A549 (cell line): ENCODE data around the gene FBXO38. TPM values are rescaled to one million over a fixed set of nuclear protein-coding genes. Genes with fewer than 3 reads are reported as not detected.

ENCODE experiments used
- ATAC-seq, 2 experiments: fragments of 200-7000 bp in 1 of 2; fragments of >200 bp in 1 of 2; cut with Nextera tagmentation in 1 of 2; cut with Tn5 transposase in 1 of 2; 3 replicates each; pipeline versions ENCODE4 v1.8.0 to v1.9.1; 2018 to 2020; ENCODE audit warnings: mild to moderate bottlenecking in 1 of 2, moderate library complexity in 1 of 2
- CTCF ChIA-PET: fragments of 300-600 bp; sonication (Branson Sonifier 250); formaldehyde crosslinking; extraction: SDS; loops from one replicate; lab custom pipeline; 2021; ENCODE audit warnings: antibody characterized with exemption, inconsistent platforms; lab: Yijun Ruan, JAX
- POLR2A ChIA-PET: fragments of 350-600 bp; formaldehyde crosslinking; extraction: SDS; loops from one replicate; lab custom pipeline; 2021; ENCODE audit warnings: antibody characterized with exemption, inconsistent platforms; lab: Yijun Ruan, JAX
- DNase-seq, 2 experiments: peaks; one replicate each; pipeline versions ENCODE4 v3.0.0 to v3.0.0-alpha.2; 2011 to 2016; ENCODE audit warnings: low read depth in 1 of 2, low spot score in 1 of 2
- FAIRE-seq: peaks from 2 replicates; lab custom pipeline; 2011; peaks lifted over from hg19 to GRCh38; lab: Jason Lieb, UNC
- H3K27ac ChIP-seq, 2 experiments: fragments of >200 bp; sonication (Bioruptor Twin); formaldehyde crosslinking; 3 replicates each; pipeline ENCODE4 v1.5.1; 2016 to 2017
- H3K4me1 ChIP-seq: fragments of >200 bp; sonication (Bioruptor Twin); formaldehyde crosslinking; 3 replicates; pipeline ENCODE4 v1.6.1; 2016
- H3K4me2 ChIP-seq: fragments of >200 bp; sonication (Bioruptor Twin); formaldehyde crosslinking; 3 replicates; pipeline ENCODE4 v1.6.1; 2016
- H3K4me3 ChIP-seq: fragments of >200 bp; sonication (Bioruptor Twin); formaldehyde crosslinking; 3 replicates; pipeline ENCODE4 v1.5.1; 2016
- H3K9me3 ChIP-seq: fragments of >200 bp; sonication (Bioruptor Twin); formaldehyde crosslinking; 3 replicates; pipeline ENCODE4 v1.6.1; 2016
- CBX2 ChIP-seq: fragments of 200-600 bp; sonication (generic); IDR thresholded peaks from 2 replicates; pipeline ENCODE4 v1.6.1; 2016; ENCODE audit warnings: low read depth, mild to moderate bottlenecking, borderline replicate concordance
- CBX8 ChIP-seq: fragments of 200-600 bp; sonication (generic); IDR thresholded peaks from 2 replicates; pipeline ENCODE4 v1.6.1; 2016
- HOXA7 ChIP-seq: fragments of 250-450 bp; sonication (Bioruptor Pico); IDR thresholded peaks from 2 replicates; pipeline ENCODE4 v1.5.0; 2020; ENCODE audit warnings: mild to moderate bottlenecking, moderate library complexity
- NR3C1 ChIP-seq: fragments of >200 bp; sonication (Bioruptor Twin); formaldehyde crosslinking; IDR thresholded peaks from 3 replicates; pipeline ENCODE4 v1.6.1; 2017
- PHF8 ChIP-seq: fragments of 200-600 bp; sonication (generic); IDR thresholded peaks from 2 replicates; pipeline ENCODE4 v1.6.1; 2016; ENCODE audit warnings: low read depth, mild to moderate bottlenecking, antibody characterized with exemption, moderate library complexity, borderline replicate concordance
- POLR2A ChIP-seq: IDR thresholded peaks from 2 replicates; pipeline ENCODE4 v1.6.1; 2012; ENCODE audit warnings: mild to moderate bottlenecking, low read length
- RFX5 ChIP-seq: fragments of 450-650 bp; IDR thresholded peaks from 2 replicates; pipeline ENCODE4 v1.7.1; 2014; ENCODE audit warnings: antibody characterized with exemption, mild to moderate bottlenecking, moderate library complexity
- SMC3 ChIP-seq: fragments of >200 bp; sonication (Bioruptor Twin); formaldehyde crosslinking; IDR thresholded peaks from 3 replicates; pipeline ENCODE4 v1.6.1; 2018; ENCODE audit warnings: inconsistent platforms
- SREBF2 ChIP-seq: fragments of 450-650 bp; IDR thresholded peaks from 2 replicates; pipeline ENCODE4 v1.6.1; 2014; ENCODE audit warnings: mild to moderate bottlenecking, moderate library complexity
- ZNF302 ChIP-seq: fragments of 250-450 bp; sonication (Bioruptor Pico); IDR thresholded peaks from 2 replicates; pipeline ENCODE4 v1.9.0; 2021; ENCODE audit warnings: inconsistent platforms, mild to moderate bottlenecking, moderate library complexity
- ZSCAN20 ChIP-seq: fragments of 250-450 bp; sonication (Bioruptor Pico); IDR thresholded peaks from 2 replicates; pipeline ENCODE4 v1.8.0; 2022; ENCODE audit warnings: mild to moderate bottlenecking, moderate library complexity
- WGBS: methylation state at CpG from one replicate; pipeline ENCODE4 v1.1.6; 2017; ENCODE audit errors: missing lambda C conversion rate; 5-methylcytosine and 5-hydroxymethylcytosine counted together
- polyA plus RNA-seq, 4 experiments: library from polyadenylated mRNA; depleted of rRNA in 3 of 4; stranded (reverse); fragments of >200 nt; fragmentation: RNase III in 1 of 4; extraction: RNeasy Plus Mini Kit Qiagen cat#74134 plus additional on column Dnase treatment in 1 of 4; gene quantifications; 2 replicates in 3 of 4; 3 replicates in 1 of 4; pipeline ENCODE4 v1.2.3, GENCODE V29; 2011 to 2017
- TF ChIP-seq, protein P1 (sequence below): fragments of >200 bp; sonication (Bioruptor Twin); formaldehyde crosslinking; IDR thresholded peaks from 2 replicates; pipeline ENCODE4 v1.6.1; 2016
- TF ChIP-seq, protein P2 (sequence below): fragments of 450-650 bp; IDR thresholded peaks from 2 replicates; pipeline ENCODE4 v1.6.1; 2014; ENCODE audit warnings: antibody characterized with exemption
- TF ChIP-seq, protein P3 (sequence below): fragments of >200 bp; sonication (Bioruptor Twin); formaldehyde crosslinking; IDR thresholded peaks from 3 replicates; pipeline ENCODE4 v1.6.1; 2016
- TF ChIP-seq, protein P4 (sequence below): fragments of >200 bp; sonication (Bioruptor Twin); formaldehyde crosslinking; IDR thresholded peaks from 3 replicates; pipeline ENCODE4 v1.5.1; 2016
- TF ChIP-seq, protein P5 (sequence below): fragments of 250-450 bp; sonication (Bioruptor Pico); IDR thresholded peaks from 2 replicates; pipeline ENCODE4 v1.5.0; 2020; ENCODE audit warnings: low read depth, mild to moderate bottlenecking, moderate library complexity
- TF ChIP-seq, protein P6 (sequence below): fragments of 200-600 bp; sonication (generic); IDR thresholded peaks from 2 replicates; pipeline ENCODE4 v1.6.1; 2016; ENCODE audit warnings: antibody characterized with exemption, mild to moderate bottlenecking, moderate library complexity

The FBXO38 gene
- polyA plus RNA-seq, 2 of the 4 experiments (the other 2 are of a cell fraction), result 15.8 to 33.2 TPM

DNA sequence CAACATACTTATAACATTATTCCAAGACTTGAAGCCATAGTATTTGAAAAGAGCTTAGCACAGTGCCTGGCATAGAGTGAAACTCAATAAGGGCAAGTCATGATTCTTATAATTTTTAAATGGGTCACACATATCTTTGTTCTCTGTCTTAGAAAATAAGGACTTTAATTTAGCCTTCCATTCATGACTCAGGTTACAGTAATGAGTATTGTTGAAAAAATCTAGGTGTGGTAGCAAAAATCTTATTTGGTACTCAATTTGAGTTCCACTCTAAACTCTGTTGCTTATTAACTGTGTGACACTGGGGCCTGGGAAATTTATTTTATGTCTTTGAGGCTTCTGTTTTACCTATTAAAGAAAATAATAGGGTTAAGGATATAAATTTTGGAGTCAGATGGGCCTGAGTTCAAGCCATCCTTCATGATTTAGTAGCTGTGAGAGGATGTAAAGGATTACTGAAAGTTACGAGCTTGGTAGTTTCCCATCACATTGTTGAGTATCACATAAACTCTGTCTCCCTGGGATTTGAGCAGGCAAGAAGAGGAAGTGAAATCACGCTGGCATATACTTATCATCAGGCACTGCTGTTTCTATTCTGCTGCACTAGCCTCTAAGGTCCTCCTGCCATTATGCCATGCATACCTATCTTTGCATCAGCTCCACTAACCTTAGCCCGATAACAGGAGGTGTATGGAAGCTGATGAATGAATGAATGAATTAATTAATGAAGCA lies 46.9 kb upstream of the FBXO38 start:
- H3K4me2 ChIP-seq, result no peak overlapping the region
- ChIA-PET CTCF (interaction anchor here (0.6 kb wide), 1 partner anchor 50 kb away, joined by 4 read pairs; no protein-coding TSS in a partner anchor), POLR2A (no interaction called here)
- no peaks in the 10 kb centered on the region for H3K4me1 ChIP-seq
- no peak for FAIRE-seq
- H3K27ac ChIP-seq, result no peak overlapping the region
- H3K9me3 ChIP-seq, result no peaks in the 10 kb centered on the region
- WGBS, result 23% methylated on average over 3 of the region's 3 CpGs
- ATAC-seq, result no peak
- no peak for DNase-seq
- no peak for TF ChIP-seq RFX5
- H3K4me3 ChIP-seq, result no peak overlapping the region

- CTCF ChIA-PET, result no interaction called here
- 20% methylated on average over 2 of the region's 2 CpGs for WGBS
These were observed 41.2 kb upstream of the FBXO38 start for GRCh38 chr5:148342371-148343045.

DNA sequence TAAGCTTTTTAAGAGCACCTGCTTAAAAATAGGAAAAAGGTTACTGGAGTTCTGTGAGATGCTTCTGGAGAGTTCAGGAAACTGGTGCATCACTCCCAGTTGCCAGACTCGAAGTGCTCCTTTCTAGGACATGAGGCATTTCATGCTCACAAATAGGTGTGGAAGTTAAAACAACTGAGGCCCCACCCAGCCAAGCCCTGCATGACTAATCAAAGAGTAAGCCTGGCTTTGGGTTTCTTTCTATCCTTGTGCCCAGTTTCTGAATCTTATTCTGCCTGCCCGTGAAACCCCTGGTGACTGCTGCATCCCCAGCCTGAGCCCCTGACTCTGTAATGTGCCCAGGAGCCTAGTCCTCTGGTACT lies 40.7 kb upstream of the FBXO38 start:
- DNase-seq, result peak in 1 of 2 experiments; percentile 7
- FAIRE-seq, result no peak
- POLR2A ChIA-PET, result no interaction called here

More at GRCh38 chr5:148342371-148343045, 41.2 kb upstream of the FBXO38 start:
- no peak for TF ChIP-seq CBX8
- no peak for TF ChIP-seq ZSCAN20 (CRISPR knock-in tag)
- TF ChIP-seq, protein P1, sequence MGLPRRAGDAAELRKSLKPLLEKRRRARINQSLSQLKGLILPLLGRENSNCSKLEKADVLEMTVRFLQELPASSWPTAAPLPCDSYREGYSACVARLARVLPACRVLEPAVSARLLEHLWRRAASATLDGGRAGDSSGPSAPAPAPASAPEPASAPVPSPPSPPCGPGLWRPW, result no peak
- TF ChIP-seq ZNF302 (CRISPR knock-in tag), result no peak
- TF ChIP-seq HOXA7 (CRISPR knock-in tag), result no peak
- TF ChIP-seq, protein P2, sequence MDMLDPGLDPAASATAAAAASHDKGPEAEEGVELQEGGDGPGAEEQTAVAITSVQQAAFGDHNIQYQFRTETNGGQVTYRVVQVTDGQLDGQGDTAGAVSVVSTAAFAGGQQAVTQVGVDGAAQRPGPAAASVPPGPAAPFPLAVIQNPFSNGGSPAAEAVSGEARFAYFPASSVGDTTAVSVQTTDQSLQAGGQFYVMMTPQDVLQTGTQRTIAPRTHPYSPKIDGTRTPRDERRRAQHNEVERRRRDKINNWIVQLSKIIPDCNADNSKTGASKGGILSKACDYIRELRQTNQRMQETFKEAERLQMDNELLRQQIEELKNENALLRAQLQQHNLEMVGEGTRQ, result no peak
- TF ChIP-seq PHF8, result no peak
- TF ChIP-seq CBX2, result no peak
- TF ChIP-seq, protein P3, sequence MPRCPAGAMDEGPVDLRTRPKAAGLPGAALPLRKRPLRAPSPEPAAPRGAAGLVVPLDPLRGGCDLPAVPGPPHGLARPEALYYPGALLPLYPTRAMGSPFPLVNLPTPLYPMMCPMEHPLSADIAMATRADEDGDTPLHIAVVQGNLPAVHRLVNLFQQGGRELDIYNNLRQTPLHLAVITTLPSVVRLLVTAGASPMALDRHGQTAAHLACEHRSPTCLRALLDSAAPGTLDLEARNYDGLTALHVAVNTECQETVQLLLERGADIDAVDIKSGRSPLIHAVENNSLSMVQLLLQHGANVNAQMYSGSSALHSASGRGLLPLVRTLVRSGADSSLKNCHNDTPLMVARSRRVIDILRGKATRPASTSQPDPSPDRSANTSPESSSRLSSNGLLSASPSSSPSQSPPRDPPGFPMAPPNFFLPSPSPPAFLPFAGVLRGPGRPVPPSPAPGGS, result no peak
- TF ChIP-seq, protein P4, sequence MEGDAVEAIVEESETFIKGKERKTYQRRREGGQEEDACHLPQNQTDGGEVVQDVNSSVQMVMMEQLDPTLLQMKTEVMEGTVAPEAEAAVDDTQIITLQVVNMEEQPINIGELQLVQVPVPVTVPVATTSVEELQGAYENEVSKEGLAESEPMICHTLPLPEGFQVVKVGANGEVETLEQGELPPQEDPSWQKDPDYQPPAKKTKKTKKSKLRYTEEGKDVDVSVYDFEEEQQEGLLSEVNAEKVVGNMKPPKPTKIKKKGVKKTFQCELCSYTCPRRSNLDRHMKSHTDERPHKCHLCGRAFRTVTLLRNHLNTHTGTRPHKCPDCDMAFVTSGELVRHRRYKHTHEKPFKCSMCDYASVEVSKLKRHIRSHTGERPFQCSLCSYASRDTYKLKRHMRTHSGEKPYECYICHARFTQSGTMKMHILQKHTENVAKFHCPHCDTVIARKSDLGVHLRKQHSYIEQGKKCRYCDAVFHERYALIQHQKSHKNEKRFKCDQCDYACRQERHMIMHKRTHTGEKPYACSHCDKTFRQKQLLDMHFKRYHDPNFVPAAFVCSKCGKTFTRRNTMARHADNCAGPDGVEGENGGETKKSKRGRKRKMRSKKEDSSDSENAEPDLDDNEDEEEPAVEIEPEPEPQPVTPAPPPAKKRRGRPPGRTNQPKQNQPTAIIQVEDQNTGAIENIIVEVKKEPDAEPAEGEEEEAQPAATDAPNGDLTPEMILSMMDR, result no peak
- TF ChIP-seq POLR2A, result no peak
- TF ChIP-seq, all 56 proteins: peak for 0
- no peaks in the 10 kb centered on the region for H3K9me3 ChIP-seq
- no peak overlapping the region for H3K27ac ChIP-seq
- no peak overlapping the region for H3K4me2 ChIP-seq
- POLR2A ChIA-PET, result no interaction called here
- H3K4me3 ChIP-seq, result no peak overlapping the region
- no peaks in the 10 kb centered on the region for H3K4me1 ChIP-seq
- DNase-seq (no peak), FAIRE-seq (no peak), ATAC-seq (no peak)

More for the DNA sequence above, 40.7 kb upstream of the FBXO38 start:
- Histone ChIP-seq H3K4me2 (no peak overlapping the region), H3K4me3 (no peak overlapping the region), H3K9me3 (no peaks in the 10 kb centered on the region), H3K27ac (no peak overlapping the region), H3K4me1 (no peaks in the 10 kb centered on the region)
- no peak for TF ChIP-seq ZSCAN20 (CRISPR knock-in tag)
- TF ChIP-seq, protein P5, sequence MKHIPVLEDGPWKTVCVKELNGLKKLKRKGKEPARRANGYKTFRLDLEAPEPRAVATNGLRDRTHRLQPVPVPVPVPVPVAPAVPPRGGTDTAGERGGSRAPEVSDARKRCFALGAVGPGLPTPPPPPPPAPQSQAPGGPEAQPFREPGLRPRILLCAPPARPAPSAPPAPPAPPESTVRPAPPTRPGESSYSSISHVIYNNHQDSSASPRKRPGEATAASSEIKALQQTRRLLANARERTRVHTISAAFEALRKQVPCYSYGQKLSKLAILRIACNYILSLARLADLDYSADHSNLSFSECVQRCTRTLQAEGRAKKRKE (CRISPR knock-in tag), result no peak
- TF ChIP-seq SMC3, result no peak
- TF ChIP-seq, protein P6, sequence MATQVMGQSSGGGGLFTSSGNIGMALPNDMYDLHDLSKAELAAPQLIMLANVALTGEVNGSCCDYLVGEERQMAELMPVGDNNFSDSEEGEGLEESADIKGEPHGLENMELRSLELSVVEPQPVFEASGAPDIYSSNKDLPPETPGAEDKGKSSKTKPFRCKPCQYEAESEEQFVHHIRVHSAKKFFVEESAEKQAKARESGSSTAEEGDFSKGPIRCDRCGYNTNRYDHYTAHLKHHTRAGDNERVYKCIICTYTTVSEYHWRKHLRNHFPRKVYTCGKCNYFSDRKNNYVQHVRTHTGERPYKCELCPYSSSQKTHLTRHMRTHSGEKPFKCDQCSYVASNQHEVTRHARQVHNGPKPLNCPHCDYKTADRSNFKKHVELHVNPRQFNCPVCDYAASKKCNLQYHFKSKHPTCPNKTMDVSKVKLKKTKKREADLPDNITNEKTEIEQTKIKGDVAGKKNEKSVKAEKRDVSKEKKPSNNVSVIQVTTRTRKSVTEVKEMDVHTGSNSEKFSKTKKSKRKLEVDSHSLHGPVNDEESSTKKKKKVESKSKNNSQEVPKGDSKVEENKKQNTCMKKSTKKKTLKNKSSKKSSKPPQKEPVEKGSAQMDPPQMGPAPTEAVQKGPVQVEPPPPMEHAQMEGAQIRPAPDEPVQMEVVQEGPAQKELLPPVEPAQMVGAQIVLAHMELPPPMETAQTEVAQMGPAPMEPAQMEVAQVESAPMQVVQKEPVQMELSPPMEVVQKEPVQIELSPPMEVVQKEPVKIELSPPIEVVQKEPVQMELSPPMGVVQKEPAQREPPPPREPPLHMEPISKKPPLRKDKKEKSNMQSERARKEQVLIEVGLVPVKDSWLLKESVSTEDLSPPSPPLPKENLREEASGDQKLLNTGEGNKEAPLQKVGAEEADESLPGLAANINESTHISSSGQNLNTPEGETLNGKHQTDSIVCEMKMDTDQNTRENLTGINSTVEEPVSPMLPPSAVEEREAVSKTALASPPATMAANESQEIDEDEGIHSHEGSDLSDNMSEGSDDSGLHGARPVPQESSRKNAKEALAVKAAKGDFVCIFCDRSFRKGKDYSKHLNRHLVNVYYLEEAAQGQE, result no peak
- TF ChIP-seq, protein P4, result no peak
- TF ChIP-seq SREBF2, result no peak
- no peak for TF ChIP-seq NR3C1
- 3% methylated on average over 2 of the region's 2 CpGs for WGBS
- ATAC-seq, result no peak
- CTCF ChIA-PET, result no interaction called here
